Heart right ventricle (tissue), 16 donors: Measurements from ENCODE around the gene MDM2. TPM values are rescaled to one million over a fixed set of nuclear protein-coding genes. Genes with fewer than 3 reads are reported as not detected.

Experiments
- ATAC-seq, 8 donors: fragments of 200-7000 bp; cut with Tn5 transposase; one replicate each; pipeline ENCODE4 v1.9.1; 2020; ENCODE audit warnings: mild to moderate bottlenecking in 8 of 8, moderate library complexity in 8 of 8, moderate number of reproducible peaks in 1 of 8
- DNase-seq, 2 donors: peaks; one replicate each; pipeline ENCODE4 v3.0.0-alpha.2; 2020
- H3K27ac ChIP-seq, 10 donors: fragments of 200-600 bp; sonication (generic) in 2 of 10; one replicate each; pipeline versions ENCODE4 v1.5.0 to v1.8.0; 2020 to 2022; ENCODE audit warnings: mild to moderate bottlenecking in 3 of 10
- H3K27me3 ChIP-seq, 7 donors: fragments of 200-600 bp; one replicate each; pipeline ENCODE4 v1.8.0; 2021 to 2022; ENCODE audit warnings: mild to moderate bottlenecking in 2 of 7
- H3K36me3 ChIP-seq, 9 donors: fragments of 200-600 bp; sonication (generic) in 1 of 9; one replicate each; pipeline versions ENCODE4 v1.5.0 to v1.8.0; 2020 to 2022; ENCODE audit warnings: mild to moderate bottlenecking in 2 of 9
- H3K4me1 ChIP-seq, 9 donors: fragments of 200-600 bp; sonication (generic) in 1 of 9; one replicate each; pipeline versions ENCODE4 v1.5.0 to v1.8.0; 2020 to 2022; ENCODE audit warnings: mild to moderate bottlenecking in 4 of 9
- H3K4me3 ChIP-seq, 10 donors: fragments of 200-600 bp; sonication (generic) in 2 of 10; one replicate each; pipeline versions ENCODE4 v1.5.0 to v1.8.0; 2020 to 2022; ENCODE audit warnings: mild to moderate bottlenecking in 7 of 10, moderate library complexity in 2 of 10
- H3K9me3 ChIP-seq, 11 donors: fragments of 200-600 bp in 10 of 11; sonication (generic) in 2 of 11; one replicate each; pipeline versions ENCODE4 v1.5.0 to v1.8.0; 2013 to 2022; ENCODE audit warnings: mild to moderate bottlenecking in 2 of 11, control low read depth in 1 of 11, moderate library complexity in 1 of 11
- CTCF ChIP-seq, 9 donors: fragments of 200-600 bp; sonication (generic) in 2 of 9; IDR thresholded peaks; one replicate each; pipeline versions ENCODE4 v1.5.0 to v1.8.0; 2021 to 2022; ENCODE audit warnings: antibody characterized with exemption in 9 of 9, mild to moderate bottlenecking in 5 of 9, moderate library complexity in 1 of 9
- WGBS, 2 donors: extraction: QIAGEN DNeasy Blood & Tissue Kit; methylation state at CpG; one replicate each; pipeline ENCODE4 v1.1.7; 2013; ENCODE audit warnings: inconsistent platforms in 1 of 2; 5-methylcytosine and 5-hydroxymethylcytosine counted together
- intact Hi-C, 10 donors: fragments of 100-400 bp; cut with DNase I; formaldehyde crosslinking; loops; one replicate each; pipeline versions ENCODE4 v1.11.1 to v1.14.2; 2022
- polyA plus RNA-seq, 2 donors: library from polyadenylated mRNA; stranded (reverse); fragments of 200-250 nt; gene quantifications; one replicate each; pipeline ENCODE4 v1.2.3, GENCODE V29; 2013
- total RNA-seq, 10 donors: library from RNA; stranded (reverse); fragmentation: NEBNext Ultra II Directional in 3 of 10; extraction: Animal tissue kit (Norgen Biotek cat#: 25700) in 3 of 10; gene quantifications; one replicate each; pipeline versions ENCODE4 v1.2.1 to v1.2.4, GENCODE V29; 2021 to 2023
- donor health status: Arrhythmogenic right ventricular cardiomyopathy.
- donor health status: ischemic (EF 13 %, LVEDD 7.1; RV severe dilation, severe dysfunction).
- donor health status: healthy with polysubstance abuse.
- donor health status: DM: no; HTN: yes; CAD: no.
- donor health status: DM: no; HTN: no; CAD: no.
- donor health status: ischemic (EF 25% LVEDD 6.9; RV normal size, moderate dysfunction).
- donor health status: ischemic (EF 25% LVEDD 5.7; RV mildly dilated, moderate dysfunction).
- donor health status: healthy.
- donor health status: DM: yes; HTN: yes; CAD: no.
- donor health status: Ischemic cardiomyopathy.
- donor health status: ischemic (EF 35%, LVEDD 5.7; RV mildly dilated, moderate dysfunction).
- donor health status: nonischemic (EF 11% LVEDD 7.7; RV severe dilation, severe dysfunction).
- donor health status: DM: yes; HTN: yes; CAD: no.
- donor health status: PGD.
- donor health status: ischemic (EF 29% LVEDD 5.4; RV normal size, mild dysfunction).
- donor health status: nonischemic (EF 23%, LVEDD 6.1; RV moderate dilation, normal function).

The MDM2 gene
- total and polyA plus RNA-seq, 12 donors, result 15.9 to 95.5 (median 47.1) TPM

- no peak for TF ChIP-seq CTCF (IDR thresholded peaks at IDR 0.05)
- Histone ChIP-seq H3K4me1 (no peaks in the 10 kb centered on the region), H3K9me3 (no peaks in the 10 kb centered on the region), H3K27ac (no peak overlapping the region), H3K27me3 (no peaks in the 10 kb centered on the region), H3K4me3 (no peak overlapping the region), H3K36me3 (peaks cover 0 to 25% (median 0%) of the 10 kb centered on the region in 9 donors)
- ATAC-seq, result no peak
- no peak for DNase-seq
- 88 to 93% methylated on average over 3 of the region's 3 CpGs for WGBS, 2 donors
- intact Hi-C loops, result no loop called here
These were observed 46.6 kb downstream of the MDM2 start for GRCh38 chr12:68854554-68854953.

DNA sequence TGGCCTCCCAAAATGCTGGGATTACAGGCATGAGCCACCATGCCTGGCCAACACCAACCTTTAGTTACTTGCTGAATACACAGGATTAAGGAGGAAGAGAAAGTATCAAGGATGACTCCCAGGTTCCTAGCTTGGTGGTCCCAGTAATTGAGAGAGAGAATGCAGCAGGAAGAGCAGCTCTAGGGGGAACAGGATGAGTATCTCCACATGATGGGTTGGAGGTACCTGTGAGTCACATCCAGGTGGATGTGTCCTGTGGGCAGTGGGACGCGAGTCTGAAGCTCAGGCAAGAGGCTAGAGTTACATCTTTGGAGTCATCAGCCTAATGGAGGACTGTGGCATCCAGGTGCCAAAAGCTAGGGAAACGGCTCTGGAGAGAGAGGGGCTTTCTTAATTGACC, 47.1 kb downstream of the MDM2 start:
- DNase-seq (no peak), ATAC-seq (no peak)
- 90 to 93% methylated on average over 3 of the region's 3 CpGs for WGBS, 2 donors
- Histone ChIP-seq H3K4me1 (no peaks in the 10 kb centered on the region), H3K9me3 (no peaks in the 10 kb centered on the region), H3K27ac (no peak overlapping the region), H3K4me3 (no peak overlapping the region), H3K36me3 (peaks cover 0 to 25% (median 0%) of the 10 kb centered on the region in 9 donors), H3K27me3 (no peaks in the 10 kb centered on the region)
- no peak for TF ChIP-seq CTCF (IDR thresholded peaks at IDR 0.05)
- intact Hi-C loops, result no loop called here

GRCh38 chr12:68855771-68856170, 47.8 kb downstream of the MDM2 start:
- no peak for TF ChIP-seq CTCF (IDR thresholded peaks at IDR 0.05)
- H3K27me3 ChIP-seq, result no peaks in the 10 kb centered on the region
- no peaks in the 10 kb centered on the region for H3K4me1 ChIP-seq
- no peak overlapping the region for H3K27ac ChIP-seq
- intact Hi-C loops, result no loop called here
- no peak for DNase-seq
- WGBS, 2 donors, result 95 to 97% methylated on average over 8 of the region's 8 CpGs
- no peak overlapping the region for H3K4me3 ChIP-seq
- H3K36me3 ChIP-seq, result peaks cover 0 to 25% (median 0%) of the 10 kb centered on the region in 9 donors
- ATAC-seq, result no peak
- no peaks in the 10 kb centered on the region for H3K9me3 ChIP-seq

GRCh38 chr12:68856510-68856909, 48.5 kb downstream of the MDM2 start:
- Histone ChIP-seq H3K9me3 (no peaks in the 10 kb centered on the region), H3K4me3 (no peak overlapping the region), H3K27ac (no peak overlapping the region), H3K4me1 (no peaks in the 10 kb centered on the region), H3K27me3 (no peaks in the 10 kb centered on the region), H3K36me3 (peaks cover 0 to 25% (median 0%) of the 10 kb centered on the region in 9 donors)
- ATAC-seq (no peak), DNase-seq (no peak)
- intact Hi-C loops, result no loop called here
- no peak for TF ChIP-seq CTCF (IDR thresholded peaks at IDR 0.05)
- WGBS, 2 donors, result 75 to 77% methylated on average over 3 of the region's 3 CpGs
